Stimulated activated CD8-positive, alpha-beta memory T cell treated with anti-CD3 and anti-CD28 coated beads, Interleukin-12 subunit alpha, Interleukin-12 subunit beta, amount 100 ng/mL, for 4 hours (primary cell): Measurements from ENCODE around the gene PDE6D.

Experiments
- DNase-seq: peaks from one replicate; pipeline ENCODE4 v3.0.0-alpha.2; 2020; ENCODE audit warnings: low read depth

Gene PDE6D

GRCh38 chr2:231682603-231683291 is 98.3 kb downstream of the PDE6D start:
- DNase-seq: no peak
